ENCODE data around the gene MUC5AC.
"Not testable (repeated sequence)": the region's sequence is repeated elsewhere in the genome, so short reads cannot be mapped to it uniquely, and the experiment has no call there.

The MUC5AC gene

GRCh38 chr11:1242751-1243150, 85.0 kb downstream of the MUC5AC start:
- DNase-seq, result not testable (repeated sequence)

GRCh38 chr11:1243521-1243920, 85.8 kb downstream of the MUC5AC start:
- DNase-seq, result not testable (repeated sequence)

- DNase-seq, result not testable (repeated sequence)
Observed at GRCh38 chr11:1244557-1244956, 86.8 kb downstream of the MUC5AC start.

GRCh38 chr11:1245717-1246116, 88.0 kb downstream of the MUC5AC start:
- DNase-seq, result not testable (repeated sequence)

GRCh38 chr11:1246301-1246700, 88.5 kb downstream of the MUC5AC start:
- DNase-seq, result not testable (repeated sequence)

GRCh38 chr11:1247026-1247425, 89.3 kb downstream of the MUC5AC start:
- not testable (repeated sequence) for DNase-seq

GRCh38 chr11:1248951-1249350, 91.2 kb downstream of the MUC5AC start:
- DNase-seq, result not testable (repeated sequence)

- not testable (repeated sequence) for DNase-seq
Observed at GRCh38 chr11:1250411-1250810, 92.7 kb downstream of the MUC5AC start.

All from DMS79 (cell line).